ENCODE measurements around the gene DIRAS1. TPM values are rescaled to one million over a fixed set of nuclear protein-coding genes. Genes with fewer than 3 reads are reported as not detected.
"Not testable (repeated sequence)": the region's sequence is repeated elsewhere in the genome, so short reads cannot be mapped to it uniquely, and the experiment has no call there.

The DIRAS1 gene
- total and polyA plus RNA-seq, 2 donors (not counting 3 experiments of a cell fraction or from before 2014, with no cell fraction given) = 0.09 to 0.17 TPM

- dilution Hi-C loops (cut with MboI; ENCODE audit: extremely low pct_ligation_motif_present, low sequenced_read_pairs) = no loop called here
- Histone ChIP-seq H3K9ac (replicated peaks; ENCODE audit: extremely low read depth, insufficient read depth, low read length) (no peak overlapping the region), H4K20me1 (replicated peaks; ENCODE audit: control insufficient read depth, extremely low read depth, insufficient read depth, low read length) (no peaks in the 10 kb centered on the region), H3K4me3 (replicated peaks in 1 of 3; ENCODE audit: insufficient read depth in 1 of 3, low read depth in 1 of 3, low read length in 3 of 3) (no peak overlapping the region), H3K27me3 (ENCODE audit: control insufficient read depth in 2 of 2, insufficient read depth in 2 of 2, low read length in 2 of 2) (no peaks in the 10 kb centered on the region), H3K9me1 (replicated peaks; ENCODE audit: control insufficient read depth, extremely low read depth, insufficient read depth, low read length) (no peaks in the 10 kb centered on the region), H2AFZ (ENCODE audit: low read depth, low read length) (no peak overlapping the region), H3K79me2 (ENCODE audit: control insufficient read depth, insufficient read depth, low read length) (no peaks in the 10 kb centered on the region), H3K4me1 (ENCODE audit: control insufficient read depth, extremely low read depth, insufficient read depth, low read length) (no peaks in the 10 kb centered on the region), H3K9me3 (replicated peaks; ENCODE audit: control insufficient read depth, insufficient read depth, low read length) (no peaks in the 10 kb centered on the region), H3K4me2 (ENCODE audit: insufficient read depth, low read length) (no peak overlapping the region), H3K36me3 (ENCODE audit: control insufficient read depth in 2 of 2, extremely low read depth in 1 of 2, insufficient read depth in 2 of 2, low read length in 2 of 2) (no peaks in the 10 kb centered on the region), H3K27ac (ENCODE audit: insufficient read depth, low read depth, low read length) (no peak overlapping the region)
- no TSS peak for BruUV-seq (replicated peaks)
- DNase-seq (ENCODE audit: low read depth, low spot score) (no peak), FAIRE-seq (no peak)
- ChIA-PET CTCF (no interaction called here), POLR2A (no interaction called here)
- no peak for TF ChIP-seq POLR2AphosphoS5 (IDR thresholded peaks at IDR 0.05; ENCODE audit: insufficient read depth, low read depth, low read length)
- intact Hi-C loops (cut with micrococcal nuclease) = no loop called here
Measured at GRCh38 chr19:2680808-2681207, 40.4 kb downstream of the DIRAS1 start.

DNA sequence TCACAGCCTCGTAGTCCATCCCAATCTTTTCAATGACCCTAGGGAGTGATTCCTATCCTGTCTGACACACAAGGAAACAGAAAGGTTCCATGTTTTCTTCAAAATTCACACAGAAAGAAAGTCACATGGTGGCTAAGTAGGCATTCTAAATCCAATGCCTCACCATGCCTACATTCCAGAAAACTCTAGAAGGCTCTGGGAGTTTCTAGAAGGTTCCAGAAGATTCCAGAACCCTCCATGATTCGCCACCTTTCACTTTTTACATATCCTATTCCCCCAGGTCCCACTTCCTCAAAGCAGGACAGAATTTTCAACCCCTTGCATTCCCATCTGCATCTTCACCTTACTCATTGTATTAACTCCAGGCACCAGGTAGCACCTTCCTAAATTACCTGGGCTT, 41.7 kb downstream of the DIRAS1 start:
- ChIA-PET CTCF (no interaction called here), POLR2A (no interaction called here)
- no peak overlapping the region for H3K4me3 ChIP-seq (replicated peaks in 1 of 3; ENCODE audit: insufficient read depth in 1 of 3, low read depth in 1 of 3, low read length in 3 of 3)
- no peak overlapping the region for H2AFZ ChIP-seq (ENCODE audit: low read depth, low read length)
- no peaks in the 10 kb centered on the region for H3K9me3 ChIP-seq (replicated peaks; ENCODE audit: control insufficient read depth, insufficient read depth, low read length)
- BruUV-seq (replicated peaks) = no TSS peak
- no peak for FAIRE-seq
- intact Hi-C loops (cut with micrococcal nuclease) = no loop called here
- no peak overlapping the region for H3K27ac ChIP-seq (ENCODE audit: insufficient read depth, low read depth, low read length)
- no peaks in the 10 kb centered on the region for H3K79me2 ChIP-seq (ENCODE audit: control insufficient read depth, insufficient read depth, low read length)
- TF ChIP-seq GATA2 (IDR thresholded peaks at IDR 0.05; ENCODE audit: insufficient read depth, insufficient read length, low read depth, low read length) (no peak), POLR2AphosphoS5 (IDR thresholded peaks at IDR 0.05; ENCODE audit: insufficient read depth, low read depth, low read length) (no peak), FOS (IDR thresholded peaks at IDR 0.05; ENCODE audit: borderline replicate concordance, insufficient read depth, low read length) (no peak), MYC (IDR thresholded peaks at IDR 0.05; ENCODE audit: low read depth, low read length) (no peak), EZH2 (IDR thresholded peaks at IDR 0.05; ENCODE audit: borderline replicate concordance, low read depth, low read length, severe bottlenecking) (no peak), JUN (IDR thresholded peaks at IDR 0.05; ENCODE audit: borderline replicate concordance, insufficient read depth, insufficient read length, low read depth) (no peak), POLR2A (IDR thresholded peaks at IDR 0.05; ENCODE audit: low read depth, low read length) (no peak)
- TF ChIP-seq, protein P1, sequence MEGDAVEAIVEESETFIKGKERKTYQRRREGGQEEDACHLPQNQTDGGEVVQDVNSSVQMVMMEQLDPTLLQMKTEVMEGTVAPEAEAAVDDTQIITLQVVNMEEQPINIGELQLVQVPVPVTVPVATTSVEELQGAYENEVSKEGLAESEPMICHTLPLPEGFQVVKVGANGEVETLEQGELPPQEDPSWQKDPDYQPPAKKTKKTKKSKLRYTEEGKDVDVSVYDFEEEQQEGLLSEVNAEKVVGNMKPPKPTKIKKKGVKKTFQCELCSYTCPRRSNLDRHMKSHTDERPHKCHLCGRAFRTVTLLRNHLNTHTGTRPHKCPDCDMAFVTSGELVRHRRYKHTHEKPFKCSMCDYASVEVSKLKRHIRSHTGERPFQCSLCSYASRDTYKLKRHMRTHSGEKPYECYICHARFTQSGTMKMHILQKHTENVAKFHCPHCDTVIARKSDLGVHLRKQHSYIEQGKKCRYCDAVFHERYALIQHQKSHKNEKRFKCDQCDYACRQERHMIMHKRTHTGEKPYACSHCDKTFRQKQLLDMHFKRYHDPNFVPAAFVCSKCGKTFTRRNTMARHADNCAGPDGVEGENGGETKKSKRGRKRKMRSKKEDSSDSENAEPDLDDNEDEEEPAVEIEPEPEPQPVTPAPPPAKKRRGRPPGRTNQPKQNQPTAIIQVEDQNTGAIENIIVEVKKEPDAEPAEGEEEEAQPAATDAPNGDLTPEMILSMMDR (IDR thresholded peaks at IDR 0.05; ENCODE audit: extremely low read depth in 1 of 2, insufficient read depth in 1 of 2, low read depth in 1 of 2, low read length in 2 of 2) = no peak
- TF ChIP-seq, protein P2, sequence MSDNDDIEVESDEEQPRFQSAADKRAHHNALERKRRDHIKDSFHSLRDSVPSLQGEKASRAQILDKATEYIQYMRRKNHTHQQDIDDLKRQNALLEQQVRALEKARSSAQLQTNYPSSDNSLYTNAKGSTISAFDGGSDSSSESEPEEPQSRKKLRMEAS (IDR thresholded peaks at IDR 0.05; ENCODE audit: insufficient read depth, insufficient read length) = no peak
- H3K36me3 ChIP-seq (ENCODE audit: control insufficient read depth in 2 of 2, extremely low read depth in 1 of 2, insufficient read depth in 2 of 2, low read length in 2 of 2) = no peaks in the 10 kb centered on the region
- H3K4me1 ChIP-seq (ENCODE audit: control insufficient read depth, extremely low read depth, insufficient read depth, low read length) = no peaks in the 10 kb centered on the region
- dilution Hi-C loops (cut with MboI; ENCODE audit: extremely low pct_ligation_motif_present, low sequenced_read_pairs) = no loop called here
- H3K4me2 ChIP-seq (ENCODE audit: insufficient read depth, low read length) = no peak overlapping the region
- H3K27me3 ChIP-seq (ENCODE audit: control insufficient read depth in 2 of 2, insufficient read depth in 2 of 2, low read length in 2 of 2) = no peaks in the 10 kb centered on the region
- H3K9ac ChIP-seq (replicated peaks; ENCODE audit: extremely low read depth, insufficient read depth, low read length) = no peak overlapping the region
- DNase-seq (ENCODE audit: low read depth, low spot score) = no peak
- H4K20me1 ChIP-seq (replicated peaks; ENCODE audit: control insufficient read depth, extremely low read depth, insufficient read depth, low read length) = no peaks in the 10 kb centered on the region
- no peaks in the 10 kb centered on the region for H3K9me1 ChIP-seq (replicated peaks; ENCODE audit: control insufficient read depth, extremely low read depth, insufficient read depth, low read length)

DNA sequence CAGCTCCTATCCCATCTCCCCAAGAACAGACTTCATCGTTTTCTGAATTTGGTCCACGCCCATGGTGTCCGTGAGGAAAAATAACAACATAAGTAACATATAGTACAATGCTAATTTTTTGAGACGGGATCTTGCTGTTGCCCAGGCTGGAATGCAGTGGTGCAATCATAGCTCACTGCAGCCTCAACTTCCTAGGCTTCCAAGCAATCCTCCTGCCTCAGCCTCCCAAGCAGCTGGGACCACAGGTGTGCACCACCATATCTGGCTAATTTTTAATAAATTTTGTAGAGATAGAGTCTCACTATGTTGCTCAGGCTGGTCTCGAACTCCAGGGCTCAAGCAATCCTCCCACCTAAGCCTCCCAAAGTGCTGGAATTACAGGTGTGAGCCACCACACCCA, 42.2 kb downstream of the DIRAS1 start:
- H3K4me2 ChIP-seq (ENCODE audit: insufficient read depth, low read length); H3K4me3 ChIP-seq (replicated peaks in 1 of 3; ENCODE audit: insufficient read depth in 1 of 3, low read depth in 1 of 3, low read length in 3 of 3); H3K9me3 ChIP-seq (replicated peaks; ENCODE audit: control insufficient read depth, insufficient read depth, low read length); dilution Hi-C loops (cut with MboI; ENCODE audit: extremely low pct_ligation_motif_present, low sequenced_read_pairs); intact Hi-C loops (cut with micrococcal nuclease); H3K79me2 ChIP-seq (ENCODE audit: control insufficient read depth, insufficient read depth, low read length); CTCF ChIA-PET; POLR2A ChIA-PET; H2AFZ ChIP-seq (ENCODE audit: low read depth, low read length); H4K20me1 ChIP-seq (replicated peaks; ENCODE audit: control insufficient read depth, extremely low read depth, insufficient read depth, low read length); H3K27ac ChIP-seq (ENCODE audit: insufficient read depth, low read depth, low read length); FAIRE-seq; H3K27me3 ChIP-seq (ENCODE audit: control insufficient read depth in 2 of 2, insufficient read depth in 2 of 2, low read length in 2 of 2); H3K9ac ChIP-seq (replicated peaks; ENCODE audit: extremely low read depth, insufficient read depth, low read length); BruUV-seq (replicated peaks); DNase-seq (ENCODE audit: low read depth, low spot score); H3K9me1 ChIP-seq (replicated peaks; ENCODE audit: control insufficient read depth, extremely low read depth, insufficient read depth, low read length); H3K36me3 ChIP-seq (ENCODE audit: control insufficient read depth in 2 of 2, extremely low read depth in 1 of 2, insufficient read depth in 2 of 2, low read length in 2 of 2); H3K4me1 ChIP-seq (ENCODE audit: control insufficient read depth, extremely low read depth, insufficient read depth, low read length): not testable (repeated sequence)
